GM23248 (cell line): Measurements from ENCODE around the gene CALN1.

Source experiments
- EZH2 ChIP-seq: fragments of 200-600 bp; sonication (generic); IDR thresholded peaks from 2 replicates; pipeline ENCODE4 v1.6.1; 2018; ENCODE audit warnings: antibody characterized with exemption, mild to moderate bottlenecking; ENCODE audit not compliant: insufficient read depth, poor library complexity, severe bottlenecking
- EZH2phosphoT487 ChIP-seq: fragments of 200-600 bp; sonication (generic); IDR thresholded peaks from 2 replicates; pipeline ENCODE4 v1.6.1; 2018; ENCODE audit warnings: antibody characterized with exemption, moderate library complexity, mild to moderate bottlenecking, low read depth; ENCODE audit not compliant: insufficient read depth

GRCh38 chr7:71864130-71864529 lies 548.0 kb downstream of the CALN1 start:
- no peak for TF ChIP-seq EZH2phosphoT487
- TF ChIP-seq EZH2 = no peak
